HuH-7 (cell line): Measurements from ENCODE around the gene LIMA1.

Experiments used
- DNase-seq: peaks from one replicate; pipeline ENCODE4 v3.0.0; 2011; ENCODE audit warnings: low spot score

LIMA1 gene

GRCh38 chr12:50132505-50133135, 150.7 kb downstream of the LIMA1 start:
- no peak for DNase-seq

GRCh38 chr12:50129290-50129689, 154.0 kb downstream of the LIMA1 start:
- DNase-seq: no peak

GRCh38 chr12:50127546-50127945, 155.8 kb downstream of the LIMA1 start:
- no peak for DNase-seq
